Right hindlimb (tissue), 1 donor: Measurements from ENCODE around the gene ADRA2A.

Source experiments
- DNase-seq: peaks from one replicate; pipeline ENCODE4 v3.0.0-alpha.2; 2018

Gene ADRA2A

DNA sequence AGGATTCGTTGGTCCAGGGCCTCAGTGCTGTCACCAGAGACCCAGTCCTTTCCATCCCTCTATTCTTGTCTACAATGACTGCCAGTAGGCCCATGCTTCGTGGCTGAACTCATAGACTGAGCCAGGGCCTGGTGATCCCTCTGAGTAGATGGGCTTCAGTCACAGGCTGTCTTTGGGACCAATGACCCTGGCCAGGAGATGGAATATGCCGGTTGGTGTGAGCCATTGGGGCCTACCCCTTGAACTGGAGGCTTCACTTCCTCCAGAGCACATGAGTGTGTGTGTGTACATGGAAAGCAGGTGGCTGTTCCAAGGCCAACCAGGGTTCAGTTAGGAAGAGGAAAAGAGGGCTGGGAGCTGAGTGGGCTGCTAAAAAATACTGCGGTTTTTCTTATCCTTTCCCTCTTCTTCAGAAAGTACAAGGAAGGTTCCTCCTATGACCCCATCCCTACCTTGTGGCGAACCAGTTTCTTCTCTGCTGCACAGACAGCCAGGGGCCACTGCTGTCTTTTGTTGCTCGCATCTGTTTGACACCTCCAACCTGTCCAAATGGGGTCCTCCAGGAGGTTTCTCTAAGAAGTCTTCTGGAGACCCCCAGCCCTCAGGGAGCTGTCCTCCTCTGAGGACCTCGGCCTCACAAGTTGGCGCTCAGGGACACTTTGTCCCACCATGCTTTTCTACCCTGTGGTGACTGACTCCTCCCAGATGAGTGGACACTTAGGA lies 36.6 kb downstream of the ADRA2A start:
- no peak for DNase-seq

DNA sequence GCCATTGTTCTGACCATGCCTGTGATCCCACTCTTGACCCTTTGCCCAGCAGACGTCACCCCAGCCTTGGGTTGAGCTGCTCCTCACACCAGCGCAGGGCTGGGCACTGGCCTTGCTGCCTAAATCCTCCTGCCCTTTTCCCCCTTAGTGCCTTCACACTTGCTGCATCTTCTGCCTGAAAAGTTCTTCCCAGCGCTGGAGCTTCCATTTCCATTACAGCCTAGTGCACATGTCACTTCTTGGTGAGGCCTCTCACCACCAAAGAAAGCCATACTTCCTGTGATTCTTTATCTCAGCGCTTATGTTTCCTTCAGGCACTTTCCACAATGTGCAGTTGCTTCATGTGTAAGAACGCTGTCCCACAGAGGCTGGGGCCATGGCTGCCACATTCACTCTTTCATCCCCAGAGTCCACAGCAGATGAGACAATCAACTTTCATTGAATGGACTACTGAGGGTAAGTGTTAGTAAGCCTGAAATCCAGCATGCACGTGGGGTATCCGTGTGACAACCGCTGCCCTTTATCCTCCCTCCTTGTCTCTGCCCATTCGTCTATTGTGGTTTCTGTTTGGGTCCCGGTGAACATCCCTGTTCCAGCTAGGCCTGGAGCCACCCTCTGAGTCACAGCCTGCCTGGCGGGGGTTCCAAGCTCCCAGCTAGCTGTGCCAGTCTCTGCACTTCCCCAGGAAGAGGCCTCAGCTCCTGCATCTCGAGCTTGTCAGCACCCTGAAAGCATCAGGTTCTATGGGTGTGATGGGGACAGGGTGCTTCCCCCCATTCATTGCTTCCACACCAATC lies 37.3 kb downstream of the ADRA2A start:
- no peak for DNase-seq

DNA sequence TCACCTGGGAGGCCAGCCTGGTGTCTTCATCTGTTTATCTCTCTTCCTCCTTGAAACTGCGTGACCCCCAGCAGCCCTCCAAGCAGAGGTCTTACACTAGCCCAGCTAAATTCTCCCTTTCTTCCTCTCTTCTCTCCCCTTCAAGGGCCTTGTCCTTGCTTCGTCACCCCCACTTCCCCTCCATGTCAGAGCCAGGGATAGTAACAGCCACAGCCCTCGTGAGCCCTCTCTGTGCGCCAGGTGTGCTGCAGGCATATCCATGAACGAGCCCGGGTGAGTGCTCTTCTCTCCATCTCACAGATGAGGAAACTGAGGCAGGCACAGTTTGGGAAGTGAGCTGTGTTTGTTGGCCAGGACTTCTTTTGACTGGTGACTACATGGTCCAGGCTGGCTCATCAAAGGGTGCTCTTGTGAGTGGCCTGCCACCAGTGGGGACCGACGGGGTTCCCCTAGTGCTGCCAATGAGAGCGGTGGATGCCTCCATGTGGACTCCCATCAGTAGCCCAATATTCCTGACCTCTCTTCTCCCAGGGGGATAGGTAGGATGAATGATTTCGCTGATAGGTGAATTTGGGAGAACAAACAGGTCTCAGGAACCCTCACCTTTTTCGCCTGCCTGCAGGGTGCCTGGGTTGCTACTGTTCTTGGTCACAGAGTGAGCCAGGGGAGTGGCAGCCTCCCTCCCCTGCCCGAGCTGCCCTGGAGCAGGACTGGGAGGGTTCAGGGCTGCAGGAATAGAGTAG lies 38.1 kb downstream of the ADRA2A start:
- DNase-seq, result no peak

DNA sequence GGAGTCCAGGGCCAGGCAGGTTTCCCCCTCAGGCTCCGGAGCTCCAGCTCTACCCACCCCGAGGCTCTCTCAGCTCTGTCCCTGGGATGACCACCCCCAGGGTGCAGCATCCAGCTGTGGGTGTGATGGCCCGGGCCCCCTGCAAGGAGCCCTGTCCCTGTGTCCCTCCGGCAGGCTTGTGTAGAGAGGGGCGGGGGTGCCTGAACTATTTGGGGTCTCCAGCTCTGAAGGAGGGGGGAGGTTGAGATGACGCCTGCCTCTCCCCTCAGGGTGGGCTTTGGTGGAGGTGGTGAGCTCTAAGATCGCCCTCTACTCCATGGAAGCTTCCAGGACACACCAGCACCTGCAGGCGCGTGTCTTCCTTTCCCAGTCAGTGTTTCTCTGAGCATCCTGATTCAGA lies 39.4 kb downstream of the ADRA2A start:
- no peak for DNase-seq

DNA sequence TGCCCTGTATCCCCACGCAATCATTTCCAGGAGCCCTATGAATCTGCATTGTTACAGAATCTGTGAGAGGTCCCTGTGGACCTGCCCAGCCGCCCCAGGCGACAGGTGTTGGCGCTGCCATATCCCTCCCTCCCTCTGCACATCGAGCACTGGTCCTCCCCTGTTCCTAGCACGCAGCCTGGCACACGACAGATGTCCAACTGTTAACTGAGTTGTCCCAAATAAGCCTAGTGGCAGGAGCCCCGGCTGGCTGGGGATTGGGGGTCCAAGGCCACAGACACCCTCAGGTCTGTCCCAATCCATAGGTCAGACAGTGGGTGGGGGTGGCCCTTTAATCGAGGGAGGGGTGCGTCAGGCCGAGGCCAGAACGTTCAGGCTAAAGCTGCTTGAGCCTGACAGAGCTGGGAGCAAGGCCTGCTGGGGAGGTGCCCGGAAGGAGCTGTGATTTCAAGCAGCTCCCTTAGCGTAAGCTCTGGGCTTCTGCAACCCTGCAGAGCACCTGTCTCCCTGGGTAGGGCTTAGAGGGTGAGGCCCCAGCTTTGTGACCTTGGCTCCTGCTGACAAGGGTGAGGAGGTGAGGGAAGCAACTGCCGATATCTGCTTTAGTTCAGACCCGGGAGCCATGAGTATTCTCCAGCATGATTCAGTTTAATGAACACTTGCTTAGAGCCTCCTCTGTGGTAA lies 40.1 kb downstream of the ADRA2A start:
- no peak for DNase-seq

DNA sequence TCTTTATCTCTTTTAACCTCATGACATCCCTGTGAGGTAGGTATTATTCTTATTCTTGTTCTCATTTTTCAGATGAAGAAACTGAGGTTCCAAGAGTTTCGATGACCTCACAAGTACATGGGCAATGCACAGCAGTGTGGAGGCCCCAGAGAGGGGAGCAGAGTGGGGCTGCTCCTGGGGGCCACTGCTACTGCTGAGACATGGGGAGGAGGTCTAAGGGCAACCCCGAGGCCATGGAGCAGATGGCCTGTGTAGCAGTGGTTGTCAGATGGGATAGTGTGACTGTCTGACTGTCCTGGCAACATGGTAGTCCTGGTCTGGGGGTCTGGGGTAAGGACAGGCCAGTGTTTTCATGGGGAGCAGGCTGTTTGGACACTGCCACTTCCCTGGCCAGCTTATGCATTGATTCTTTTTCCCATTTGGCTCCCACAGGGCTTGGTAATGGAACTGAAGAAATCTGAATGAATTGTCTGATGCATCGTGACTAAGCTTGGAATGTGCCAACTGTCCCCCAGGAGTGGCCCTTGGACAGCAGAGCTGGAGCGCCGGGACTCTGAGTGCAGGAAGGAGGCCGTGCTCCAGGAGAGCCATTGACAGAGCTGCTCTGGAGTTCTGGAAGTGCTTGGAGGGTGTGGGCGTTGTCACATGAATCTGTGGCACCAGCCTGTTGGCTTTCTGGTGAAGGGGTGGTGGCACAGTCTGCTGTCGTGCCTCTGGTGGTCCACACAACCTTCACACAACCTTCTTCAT lies 40.9 kb downstream of the ADRA2A start:
- DNase-seq, result no peak

DNA sequence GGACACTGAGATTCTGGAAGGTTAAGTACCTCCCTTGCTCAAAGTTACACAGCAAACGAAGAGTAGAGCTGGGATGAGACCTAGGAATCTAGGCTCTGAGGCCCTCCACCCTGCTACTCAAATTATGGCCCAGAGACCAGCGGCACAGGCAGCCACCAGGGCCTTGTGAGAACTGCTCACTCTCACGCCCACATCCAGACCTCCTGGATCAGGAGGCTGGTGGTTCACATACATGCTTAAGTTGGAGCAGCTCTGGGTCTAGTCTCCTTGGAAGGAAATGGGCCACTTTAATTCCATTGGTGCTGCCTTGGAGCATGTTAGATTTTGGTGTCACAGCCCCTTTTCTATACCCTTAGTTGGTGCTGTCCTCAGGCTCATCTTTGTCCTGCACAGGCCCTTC lies 41.9 kb downstream of the ADRA2A start:
- DNase-seq, result no peak

DNA sequence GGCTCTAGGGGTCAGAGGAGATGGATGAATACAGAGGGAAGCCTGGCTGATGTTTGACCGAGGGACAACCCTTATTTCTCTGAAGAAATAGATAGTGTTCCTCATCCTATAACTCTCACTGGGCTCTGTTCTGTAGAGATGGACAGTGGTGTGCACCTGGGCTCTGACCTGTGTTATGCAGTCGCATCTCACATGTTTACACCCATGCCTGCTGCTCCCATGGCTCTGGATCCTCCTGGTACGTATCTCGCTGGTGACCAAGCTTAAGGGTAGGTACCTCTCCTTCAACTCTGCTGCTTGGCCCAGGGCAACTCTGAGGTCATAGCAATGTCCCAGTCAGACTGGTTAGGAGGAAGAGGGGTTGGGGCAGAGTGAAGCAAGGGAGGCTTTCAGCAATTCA lies 42.8 kb downstream of the ADRA2A start:
- no peak for DNase-seq

DNA sequence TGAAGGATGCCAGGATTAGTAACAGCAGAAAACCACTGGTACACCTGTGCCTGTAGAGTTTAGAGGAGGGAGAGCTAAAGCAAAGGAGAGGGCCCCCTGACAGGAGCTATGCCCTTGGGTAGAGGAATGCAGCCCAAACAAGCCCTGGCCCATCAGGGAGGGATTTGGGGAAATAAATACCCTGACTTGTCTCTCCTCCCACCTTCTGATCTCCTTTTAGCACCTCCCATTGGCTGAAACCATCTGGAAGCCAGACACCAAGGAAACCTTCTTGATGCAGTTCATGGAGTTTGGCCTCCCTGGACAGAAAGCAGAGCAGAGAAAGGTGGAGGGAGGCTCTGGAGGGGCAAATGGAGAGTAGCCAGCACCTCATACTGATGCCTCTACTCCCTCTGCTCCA lies 45.3 kb downstream of the ADRA2A start:
- DNase-seq, result no peak

DNA sequence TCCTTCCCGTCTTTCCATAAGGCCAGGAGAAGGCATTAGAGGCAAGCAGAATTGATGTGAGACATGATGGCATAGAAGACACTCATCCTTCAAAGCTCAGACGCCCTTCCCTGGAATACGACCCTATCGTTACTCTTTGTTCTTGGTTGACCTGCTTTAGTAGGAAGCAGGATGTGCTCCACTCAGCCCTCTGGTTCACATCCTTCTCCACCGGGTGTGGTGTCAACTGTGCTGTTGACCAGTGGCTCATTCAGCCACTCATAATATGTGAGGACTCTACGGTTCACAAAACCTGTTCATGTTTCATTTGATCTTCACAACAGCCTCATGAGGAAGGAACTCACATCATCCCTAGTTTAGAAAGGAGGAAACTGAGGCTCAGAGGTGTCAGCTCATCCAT lies 47.1 kb downstream of the ADRA2A start:
- no peak for DNase-seq

DNA sequence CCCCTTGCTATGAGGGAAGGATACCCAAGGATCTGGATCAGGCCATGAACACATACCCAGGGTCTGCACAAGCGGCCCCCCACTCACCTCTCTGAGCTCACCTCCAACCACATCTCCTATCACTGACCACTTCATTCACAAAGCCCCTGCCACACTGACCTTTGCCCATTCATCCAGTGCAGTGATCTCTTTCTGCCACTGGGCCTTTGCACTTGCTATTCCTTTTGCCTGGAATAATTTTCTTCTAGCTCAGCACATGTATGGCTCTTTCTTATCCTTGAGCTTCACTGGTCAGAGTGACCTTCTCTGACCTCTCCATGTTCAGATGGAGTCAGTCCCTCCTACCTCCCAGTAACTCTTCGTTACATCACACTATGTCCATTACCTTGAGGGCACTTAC lies 48.3 kb downstream of the ADRA2A start:
- no peak for DNase-seq

DNA sequence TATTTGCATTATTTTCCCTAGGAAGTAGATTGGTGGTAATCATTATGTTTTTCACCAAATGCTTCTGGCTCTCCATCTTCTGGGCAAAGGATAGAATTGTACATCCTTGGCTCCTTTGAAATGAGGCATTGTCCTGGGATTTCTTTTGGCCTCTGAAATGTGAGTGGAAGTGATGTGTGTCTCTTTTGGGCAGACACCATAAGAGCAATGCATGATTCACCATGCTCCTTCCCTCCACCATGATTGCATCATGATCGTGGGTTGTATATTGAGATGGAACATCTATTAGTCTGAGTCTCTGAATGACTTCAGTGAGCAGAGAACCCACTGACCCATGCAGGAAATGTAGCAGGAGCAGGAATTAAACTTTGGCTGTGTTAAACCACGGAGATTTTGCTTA lies 49.2 kb downstream of the ADRA2A start:
- DNase-seq, result no peak

DNA sequence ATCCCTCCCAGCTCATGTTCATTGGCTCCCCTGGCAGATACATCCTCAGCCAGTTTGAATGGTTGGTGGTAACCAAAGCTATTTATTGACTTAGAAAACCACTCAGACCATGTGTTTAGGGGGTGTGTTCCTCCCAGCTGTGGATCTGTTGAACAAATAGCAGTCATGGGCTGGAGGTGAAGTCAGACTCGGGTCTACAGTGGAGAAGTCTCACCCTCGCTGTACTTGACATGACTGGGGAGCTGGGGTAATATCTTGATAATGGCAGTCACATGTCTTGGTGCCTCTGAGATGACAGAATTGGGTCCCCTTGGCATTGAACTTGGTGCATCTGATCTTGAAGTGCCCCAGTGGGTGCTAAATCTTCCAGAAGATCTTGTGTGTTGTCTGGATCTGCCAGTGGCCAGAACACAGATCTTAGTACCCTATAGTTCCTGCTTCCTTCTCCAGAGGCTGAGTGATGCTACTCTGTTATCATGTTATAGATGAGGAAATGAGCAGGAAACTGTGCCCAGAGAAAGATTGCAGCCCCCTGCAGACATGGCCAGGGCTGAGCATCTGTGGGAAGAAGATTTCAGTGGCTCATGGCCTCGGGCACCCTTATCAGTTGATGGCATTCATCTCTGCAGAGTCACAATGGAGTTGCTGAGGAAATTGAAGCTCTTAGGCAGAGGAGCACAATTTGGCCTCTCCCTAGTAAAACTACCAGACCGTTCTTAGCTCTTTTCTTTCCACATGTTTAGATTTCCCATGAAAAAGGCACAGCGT lies 50.4 kb downstream of the ADRA2A start:
- DNase-seq, result no peak

DNA sequence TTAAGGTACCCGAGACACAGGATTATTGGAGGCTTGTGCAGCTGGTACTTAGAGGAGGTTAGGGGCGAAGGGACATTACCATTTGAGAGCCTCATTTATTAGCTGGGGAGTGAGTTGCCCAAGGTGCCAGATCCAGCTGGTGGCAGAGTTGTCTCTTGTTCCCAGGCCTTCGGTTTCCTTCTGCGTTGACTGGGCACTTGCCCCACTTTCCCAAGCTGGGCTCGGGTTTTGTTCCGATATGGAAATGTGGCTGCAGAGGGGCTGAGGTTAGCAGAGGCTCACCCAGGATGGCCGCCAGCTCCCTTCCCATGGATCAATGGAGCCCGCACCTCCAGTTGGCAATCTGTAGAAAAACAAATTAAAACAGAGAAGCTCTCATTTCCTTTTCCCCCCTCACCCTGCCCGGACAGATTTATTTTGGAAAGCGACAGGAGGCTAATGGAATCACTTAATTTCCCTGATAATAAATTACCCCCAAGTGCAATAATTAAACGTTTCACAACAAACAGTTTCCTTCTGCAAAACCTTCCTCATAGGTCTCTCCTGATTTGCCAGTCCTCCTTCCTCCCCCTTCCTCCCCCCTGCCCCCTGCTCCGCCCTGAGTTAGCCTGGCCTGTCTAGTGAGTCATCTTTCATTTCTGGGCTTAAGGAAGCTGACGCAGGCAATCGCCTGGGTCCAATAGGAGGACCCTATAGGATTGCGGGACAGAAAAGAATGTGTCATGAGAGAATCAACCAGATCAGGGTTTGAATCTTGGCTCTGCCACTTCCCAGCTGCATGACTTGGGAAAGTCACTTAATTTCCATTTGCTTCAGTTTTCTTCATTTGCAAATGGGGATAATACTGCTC lies 51.7 kb downstream of the ADRA2A start:
- DNase-seq, result no peak

DNA sequence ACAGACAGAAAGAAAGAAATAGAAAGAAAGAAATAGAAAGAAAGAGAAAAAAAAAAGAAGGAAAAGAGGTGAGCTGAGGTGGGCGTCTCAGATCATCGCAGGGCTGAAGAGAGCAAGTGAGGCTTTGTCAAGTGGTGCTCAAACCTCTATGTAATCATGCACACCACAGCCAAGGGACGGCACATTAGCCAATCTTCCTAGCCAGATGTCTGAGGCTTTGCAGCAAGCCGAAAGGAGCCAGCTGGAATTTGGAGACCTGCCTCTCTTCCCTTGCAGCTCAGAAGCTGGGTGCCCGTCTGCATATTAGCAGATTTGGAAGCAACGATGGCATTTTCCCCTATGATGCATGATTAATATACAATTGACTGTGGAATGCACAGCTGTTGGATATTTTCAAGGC lies 52.5 kb downstream of the ADRA2A start:
- peak; percentile 41 for DNase-seq

DNA sequence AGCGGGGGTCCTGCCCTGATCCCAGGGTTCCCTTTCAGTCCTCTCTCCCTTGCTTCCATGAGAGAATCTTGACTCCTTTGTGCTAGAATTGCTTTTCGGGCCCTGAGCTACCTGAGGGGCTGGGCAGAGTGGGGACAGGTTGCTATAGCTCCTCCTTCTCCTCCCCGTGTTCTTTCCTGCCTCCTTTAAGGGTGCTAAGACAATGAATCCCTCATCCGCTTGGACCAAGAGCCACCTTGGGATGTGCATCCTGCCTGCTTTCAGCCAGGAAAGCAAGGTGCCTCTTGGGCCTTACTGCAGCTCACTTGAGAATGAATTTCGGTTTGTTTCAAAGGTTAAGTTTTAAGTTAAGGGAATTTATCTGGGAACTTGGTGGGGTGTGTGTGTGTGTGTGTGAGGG lies 53.6 kb downstream of the ADRA2A start:
- no peak for DNase-seq
